H9 (cell line): ENCODE results near the gene CKAP2. TPM values are rescaled to one million over a fixed set of nuclear protein-coding genes. Genes with fewer than 3 reads are reported as not detected.

ENCODE experiments used
- DNase-seq: peaks from one replicate; pipeline ENCODE4 v3.0.0-alpha.2; 2017
- H2AFZ ChIP-seq: one replicate; pipeline ENCODE4 v1.6.1; 2013; ENCODE audit warnings: mild to moderate bottlenecking, low read length, control low read depth, moderate library complexity
- H2AK5ac ChIP-seq: 2 replicates; pipeline ENCODE4 v1.6.1; 2013; ENCODE audit warnings: low read length, control low read depth, mixed read lengths; ENCODE audit not compliant: insufficient read length
- H2BK120ac ChIP-seq: one replicate; pipeline ENCODE4 v1.6.1; 2013; ENCODE audit warnings: low read depth, mild to moderate bottlenecking, low read length, control low read depth, inconsistent platforms; ENCODE audit not compliant: poor library complexity, severe bottlenecking
- H2BK12ac ChIP-seq: 2 replicates; pipeline ENCODE4 v1.6.1; 2013; ENCODE audit warnings: low read length, control low read depth, mixed read lengths, low read depth; ENCODE audit not compliant: insufficient read length
- H2BK15ac ChIP-seq: 2 replicates; pipeline ENCODE4 v1.6.1; 2013; ENCODE audit warnings: low read depth, low read length, control low read depth
- H2BK20ac ChIP-seq: one replicate; pipeline ENCODE4 v1.6.1; 2013; ENCODE audit warnings: low read depth, mild to moderate bottlenecking, low read length, control low read depth, inconsistent platforms; ENCODE audit not compliant: poor library complexity, severe bottlenecking
- H2BK5ac ChIP-seq: 2 replicates; pipeline ENCODE4 v1.6.1; 2013; ENCODE audit warnings: low read length, control low read depth, mixed read lengths; ENCODE audit not compliant: insufficient read length
- H3K14ac ChIP-seq: 2 replicates; pipeline ENCODE4 v1.6.1; 2013; ENCODE audit warnings: low read length, control low read depth; ENCODE audit not compliant: insufficient read depth
- H3K18ac ChIP-seq: 2 replicates; pipeline ENCODE4 v1.6.1; 2013; ENCODE audit warnings: low read depth, mild to moderate bottlenecking, mixed read lengths, low read length, control low read depth; ENCODE audit not compliant: insufficient read length
- H3K23ac ChIP-seq: 2 replicates; pipeline ENCODE4 v1.6.1; 2013; ENCODE audit warnings: low read length, control low read depth, mixed read lengths, low read depth; ENCODE audit not compliant: insufficient read length
- H3K23me2 ChIP-seq: 2 replicates; pipeline ENCODE4 v1.6.1; 2013; ENCODE audit warnings: low read depth, mild to moderate bottlenecking, mixed read lengths, low read length, control low read depth; ENCODE audit not compliant: insufficient read length, poor library complexity, severe bottlenecking
- H3K27ac ChIP-seq: 2 replicates; pipeline ENCODE4 v1.5.1; 2013; ENCODE audit warnings: low read length, control low read depth, mixed read lengths, low read depth; ENCODE audit not compliant: insufficient read length
- H3K27me3 ChIP-seq: 2 replicates; pipeline ENCODE4 v1.6.1; 2013; ENCODE audit warnings: low read length, control low read depth, inconsistent platforms; ENCODE audit not compliant: insufficient read depth
- H3K4ac ChIP-seq: 2 replicates; pipeline ENCODE4 v1.6.1; 2013; ENCODE audit warnings: low read depth, mild to moderate bottlenecking, control low read depth, inconsistent platforms, low read length, moderate library complexity
- H3K4me1 ChIP-seq: 2 replicates; pipeline ENCODE4 v1.6.1; 2013; ENCODE audit warnings: low read length, control low read depth, inconsistent platforms; ENCODE audit not compliant: insufficient read depth
- H3K4me2 ChIP-seq: 2 replicates; pipeline ENCODE4 v1.6.1; 2013; ENCODE audit warnings: low read length, control low read depth, mixed read lengths; ENCODE audit not compliant: insufficient read length, insufficient read depth
- H3K56ac ChIP-seq: 2 replicates; pipeline ENCODE4 v1.6.1; 2013; ENCODE audit warnings: low read depth, mild to moderate bottlenecking, mixed read lengths, low read length, control low read depth; ENCODE audit not compliant: insufficient read length
- H3K79me1 ChIP-seq: 2 replicates; pipeline ENCODE4 v1.6.1; 2013; ENCODE audit warnings: low read depth, mild to moderate bottlenecking, moderate library complexity, low read length, control low read depth, inconsistent platforms; ENCODE audit not compliant: insufficient read depth, poor library complexity, severe bottlenecking
- H3K79me2 ChIP-seq: 2 replicates; pipeline ENCODE4 v1.6.1; 2013; ENCODE audit warnings: low read length, control low read depth, inconsistent platforms; ENCODE audit not compliant: insufficient read depth
- H3K9ac ChIP-seq: 2 replicates; pipeline ENCODE4 v1.6.1; 2013; ENCODE audit warnings: low read length, control low read depth, mixed read lengths; ENCODE audit not compliant: insufficient read length; ENCODE audit errors: extremely low read depth
- H3K9me3 ChIP-seq: one replicate; pipeline ENCODE4 v1.6.1; 2013; ENCODE audit warnings: low read depth, low read length, inconsistent platforms; ENCODE audit not compliant: control insufficient read depth
- H3T11ph ChIP-seq: one replicate; pipeline ENCODE4 v1.6.1; 2013; ENCODE audit warnings: mild to moderate bottlenecking, low read length, control low read depth, inconsistent platforms
- H4K20me1 ChIP-seq: one replicate; pipeline ENCODE4 v1.6.1; 2013; ENCODE audit not compliant: control insufficient read depth, insufficient read length, insufficient read depth
- H4K5ac ChIP-seq: 2 replicates; pipeline ENCODE4 v1.6.1; 2013; ENCODE audit warnings: low read depth, mild to moderate bottlenecking, mixed read lengths, low read length, control low read depth; ENCODE audit not compliant: insufficient read length
- H4K8ac ChIP-seq: replicated peaks from 2 replicates; pipeline ENCODE4 v1.6.1; 2013; ENCODE audit warnings: low read length, control low read depth, mixed read lengths, low read depth; ENCODE audit not compliant: insufficient read length
- H4K91ac ChIP-seq: 2 replicates; pipeline ENCODE4 v1.6.1; 2013; ENCODE audit warnings: low read depth, mild to moderate bottlenecking, moderate library complexity, mixed read lengths, low read length, control low read depth; ENCODE audit not compliant: insufficient read length
- H3K27ac Mint-ChIP-seq, 3 experiments: 2 replicates in 2 of 3; 3 replicates in 1 of 3; pipeline ENCODE4 v1.8.0; 2020 to 2021; ENCODE audit warnings: mixed read lengths in 3 of 3, mild to moderate bottlenecking in 1 of 3, moderate library complexity in 1 of 3
- H3K27me3 Mint-ChIP-seq: 2 replicates; pipeline ENCODE4 v1.8.0; 2021; ENCODE audit warnings: low read depth, mild to moderate bottlenecking, moderate library complexity, mixed read lengths
- H3K36me3 Mint-ChIP-seq, 3 experiments: 2 replicates in 2 of 3; 3 replicates in 1 of 3; pipeline ENCODE4 v1.8.0; 2020 to 2021; ENCODE audit warnings: low read depth in 3 of 3, mixed read lengths in 3 of 3; ENCODE audit not compliant: insufficient read depth in 1 of 3
- H3K4me1 Mint-ChIP-seq, 2 experiments: 2 replicates each; pipeline ENCODE4 v1.8.0; 2020; ENCODE audit warnings: mixed read lengths in 2 of 2
- H3K4me3 Mint-ChIP-seq, 2 experiments: 2 replicates in 1 of 2; 3 replicates in 1 of 2; pipeline ENCODE4 v1.8.0; 2020 to 2021; ENCODE audit warnings: mild to moderate bottlenecking in 2 of 2, mixed read lengths in 2 of 2, moderate library complexity in 1 of 2
- H3K9me3 Mint-ChIP-seq, 2 experiments: 2 replicates in 1 of 2; 3 replicates in 1 of 2; pipeline ENCODE4 v1.8.0; 2020; ENCODE audit warnings: mild to moderate bottlenecking in 2 of 2, mixed read lengths in 2 of 2, moderate library complexity in 1 of 2
- CTCF ChIP-seq: fragments of 200-600 bp; sonication (generic); conservative IDR thresholded peaks from 3 replicates; pipeline ENCODE4 v1.8.0; 2021; ENCODE audit warnings: antibody characterized with exemption, mild to moderate bottlenecking
- WGBS: extraction: QIAGEN DNeasy Blood & Tissue Kit; methylation state at CpG from one replicate; pipeline ENCODE4 v1.1.7; 2013; ENCODE audit warnings: missing lambda C conversion rate, low lambda C conversion rate, mixed read lengths; ENCODE audit not compliant: insufficient read length; ENCODE audit errors: extremely low coverage; 5-methylcytosine and 5-hydroxymethylcytosine counted together
- total RNA-seq: library from RNA; stranded (reverse); gene quantifications from 2 replicates; pipeline ENCODE4 v1.2.1, GENCODE V29; 2021

The CKAP2 gene
- total RNA-seq, 1 experiment from 2014 or later: 72.4 TPM

GRCh38 chr13:52459668-52460067, 4.4 kb downstream of the CKAP2 start:
- Histone ChIP-seq H3K14ac (no peak overlapping the region), H3K9me3 (no peaks in the 10 kb centered on the region), H2AK5ac (no peak overlapping the region), H2BK20ac (no peak overlapping the region), H2BK12ac (no peak overlapping the region), H3K23me2 (peaks cover 5% of the 10 kb centered on the region), H4K20me1 (no peaks in the 10 kb centered on the region), H3K18ac (no peak overlapping the region), H3K27me3 (no peaks in the 10 kb centered on the region), H4K8ac (no peak overlapping the region), H3K79me2 (peaks cover 3% of the 10 kb centered on the region; the same call in 1 of the 2 replicates), H3K4ac (no peak overlapping the region), H4K5ac (no peak overlapping the region), H2BK15ac (no peak overlapping the region), H2AFZ (no peak overlapping the region), H3K9ac (no peak overlapping the region), H3K79me1 (peaks cover 3% of the 10 kb centered on the region), H3K27ac (no peak overlapping the region), H3K4me1 (no peaks in the 10 kb centered on the region), H2BK120ac (no peak overlapping the region), H3T11ph (no peak overlapping the region), H2BK5ac (no peak overlapping the region), H4K91ac (no peak overlapping the region), H3K56ac (no peak overlapping the region), H3K4me2 (no peak overlapping the region), H3K23ac (no peak overlapping the region)
- Mint-ChIP-seq H3K9me3 (no peaks in the 10 kb centered on the region), H3K27me3 (no peaks in the 10 kb centered on the region), H3K4me1 (peaks cover 17 to 19% of the 10 kb centered on the region in 2 experiments), H3K36me3 (peaks cover 33 to 78% (median 73%) of the 10 kb centered on the region in 3 experiments), H3K27ac (peak overlapping the region in 1 of 3 experiments; percentile 44; a peak in 1 of 7 replicates), H3K4me3 (no peak overlapping the region)
- TF ChIP-seq CTCF: no peak
- no peak for DNase-seq
- no CpG with 5 or more reads among the region's 6 CpGs for WGBS
